HG03442 (cell line): ENCODE results near the gene OR13J1.
"Not testable (repeated sequence)": the region's sequence is repeated elsewhere in the genome, so short reads cannot be mapped to it uniquely, and the experiment has no call there.

ENCODE experiments used
- ATAC-seq: cut with Tn5 transposase; IDR thresholded peaks from one replicate; pipeline ENCODE4 v1.9.1; 2021; ENCODE audit warnings: mild to moderate bottlenecking, moderate library complexity; ENCODE audit not compliant: unreplicated experiment

The OR13J1 gene

DNA sequence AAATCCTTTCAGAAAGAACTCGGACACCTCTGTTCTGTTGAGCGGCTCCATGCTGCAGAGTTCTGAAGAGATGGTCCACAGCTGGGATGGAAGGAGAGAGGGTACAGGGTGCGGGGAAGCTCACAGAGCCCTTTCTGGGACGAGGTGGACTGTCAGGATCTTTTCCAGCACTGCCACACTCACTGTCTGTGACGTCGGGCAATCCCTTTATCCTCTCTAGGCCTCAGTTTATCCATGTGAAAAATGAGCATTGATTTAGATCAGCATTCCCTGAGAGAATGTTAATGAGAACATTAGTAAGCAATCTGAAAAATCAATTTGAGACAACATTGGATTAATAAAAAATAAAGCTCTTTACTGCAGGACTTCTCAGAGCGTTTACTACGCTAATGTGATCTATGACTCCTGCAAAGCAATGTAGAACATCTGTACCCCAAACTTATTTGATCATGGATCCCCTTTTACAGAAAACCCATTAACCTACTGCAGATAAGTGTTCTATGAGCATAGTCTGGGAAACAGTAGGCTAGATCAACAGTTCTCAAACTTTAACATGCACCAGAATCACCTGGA, at the start of gene OR13J1:
TSS of gene OR13J1 (minus strand) at position 51 of the 573 bp plus-strand sequence. CDS start at position 51, 0 bp downstream.
- no peak for ATAC-seq

DNA sequence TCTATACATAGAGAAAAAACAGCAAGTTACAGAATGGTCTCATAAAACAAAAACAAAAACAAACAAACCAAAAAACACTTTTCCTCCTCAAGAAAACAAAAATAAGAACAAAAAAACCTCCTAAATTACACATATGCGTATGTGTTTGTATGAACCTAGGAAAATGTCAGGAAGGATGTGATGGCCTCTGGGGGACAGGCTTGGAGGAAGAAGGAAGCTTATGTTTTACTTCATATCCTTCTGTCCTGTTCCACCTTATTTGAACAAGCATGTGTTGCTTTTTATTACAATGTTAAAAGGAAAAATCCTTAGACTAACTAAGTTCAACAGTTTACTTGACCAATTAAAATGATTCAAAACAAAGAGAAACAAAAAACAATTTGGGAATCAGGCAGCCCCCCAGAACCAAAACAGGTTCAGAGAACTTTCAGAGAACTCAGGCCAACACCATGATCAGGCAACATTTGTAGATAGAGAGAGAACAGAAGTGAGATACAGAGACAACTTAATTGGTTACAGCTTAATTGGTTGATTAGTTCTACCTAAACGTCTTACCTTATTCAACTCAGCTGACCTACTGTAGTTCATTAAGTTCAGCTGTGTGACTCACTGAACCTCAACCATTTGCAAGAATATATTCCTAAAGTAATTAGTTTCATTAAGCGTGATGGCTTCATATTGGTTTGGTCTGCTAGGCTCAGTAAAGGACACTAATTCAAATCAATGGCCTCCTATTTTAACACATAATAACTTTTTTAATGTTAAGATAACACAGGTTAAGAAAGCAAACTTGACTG, 49.2 kb upstream of the OR13J1 start:
- ATAC-seq = no peak

- ATAC-seq = no peak
Measured at GRCh38 chr9:35918780-35919179, 48.6 kb upstream of the OR13J1 start.

- ATAC-seq = no peak
Measured at GRCh38 chr9:35917261-35917660, 47.1 kb upstream of the OR13J1 start.

- no peak for ATAC-seq
Measured at GRCh38 chr9:35915681-35916294, 45.6 kb upstream of the OR13J1 start.

DNA sequence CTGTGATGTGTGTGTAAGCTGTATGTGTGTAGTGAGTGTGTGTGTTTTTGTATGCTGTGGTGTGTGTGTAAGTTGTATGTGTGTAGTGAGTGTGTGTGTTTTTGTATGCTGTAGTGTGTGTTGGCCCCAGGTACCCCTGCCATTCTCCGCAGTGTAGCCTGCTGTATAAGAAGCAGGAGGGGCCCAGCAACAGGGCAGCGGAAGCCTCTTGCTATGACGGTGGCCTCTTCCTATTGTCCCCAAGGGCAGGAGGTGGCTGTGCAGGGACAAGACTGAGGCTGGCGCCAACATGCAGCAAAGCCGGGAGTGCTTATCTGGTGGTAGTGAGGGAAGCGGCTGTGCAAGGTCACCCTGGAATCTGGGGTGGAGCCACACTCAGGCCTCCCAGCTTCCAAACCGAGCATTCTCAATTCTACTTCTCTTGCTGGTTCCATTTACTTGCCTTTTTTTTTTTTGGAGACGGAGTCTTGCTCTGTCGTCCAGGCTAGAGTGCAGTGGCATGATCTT, 44.2 kb upstream of the OR13J1 start:
- no peak for ATAC-seq

- not testable (repeated sequence) for ATAC-seq
Measured at GRCh38 chr9:35913429-35913828, 43.2 kb upstream of the OR13J1 start.

DNA sequence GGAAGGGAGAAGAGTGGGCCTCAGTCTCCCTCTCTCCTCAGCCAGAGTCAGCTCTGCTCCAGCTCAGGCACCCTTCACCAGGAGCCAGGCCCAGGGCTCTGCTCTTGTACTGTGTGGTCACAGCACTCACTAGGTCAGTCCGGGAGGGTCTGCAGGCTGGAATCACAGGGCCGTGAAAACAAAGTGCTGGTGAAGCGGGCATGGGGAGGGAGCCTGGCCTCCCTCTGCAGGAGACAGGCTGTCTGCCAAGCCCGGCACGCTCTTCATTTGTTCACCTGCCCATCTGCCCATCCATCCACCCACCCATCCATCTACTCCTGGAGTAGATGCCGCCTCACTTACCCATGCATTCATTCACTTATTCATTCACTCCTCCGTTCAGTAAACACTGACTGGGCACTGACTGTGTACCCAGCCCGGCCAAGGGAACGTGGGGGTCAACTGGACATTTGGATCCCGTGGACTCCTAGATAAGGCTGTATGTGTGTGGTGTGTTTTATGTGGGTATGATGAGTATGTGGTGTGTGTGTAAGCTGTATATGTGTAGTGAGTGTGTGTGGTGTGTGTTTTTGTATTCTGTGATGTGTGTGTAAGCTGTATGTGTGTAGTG, 42.7 kb upstream of the OR13J1 start:
- no peak for ATAC-seq

DNA sequence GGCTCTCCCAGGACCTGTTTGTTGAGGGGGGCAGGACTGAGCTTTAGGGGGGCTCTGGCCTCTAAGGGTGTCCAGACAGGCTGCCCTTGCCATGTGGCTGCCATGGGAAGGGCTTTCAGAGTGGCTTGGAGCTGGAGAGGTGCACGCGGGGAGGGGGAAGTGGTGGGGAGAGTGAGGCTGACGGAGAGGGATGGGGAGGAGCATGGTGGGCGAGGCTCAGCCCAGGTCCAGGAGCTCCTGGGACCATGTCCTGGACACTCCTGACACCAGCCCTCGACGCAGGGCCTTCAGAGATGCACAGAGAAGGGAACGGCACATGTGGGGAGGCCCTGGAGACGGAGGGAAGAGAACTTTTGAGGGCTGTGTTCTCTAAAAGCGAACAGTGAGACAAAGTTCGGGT, 41.5 kb upstream of the OR13J1 start:
- no peak for ATAC-seq

GRCh38 chr9:35910613-35911359, 40.6 kb upstream of the OR13J1 start:
- ATAC-seq = no peak

DNA sequence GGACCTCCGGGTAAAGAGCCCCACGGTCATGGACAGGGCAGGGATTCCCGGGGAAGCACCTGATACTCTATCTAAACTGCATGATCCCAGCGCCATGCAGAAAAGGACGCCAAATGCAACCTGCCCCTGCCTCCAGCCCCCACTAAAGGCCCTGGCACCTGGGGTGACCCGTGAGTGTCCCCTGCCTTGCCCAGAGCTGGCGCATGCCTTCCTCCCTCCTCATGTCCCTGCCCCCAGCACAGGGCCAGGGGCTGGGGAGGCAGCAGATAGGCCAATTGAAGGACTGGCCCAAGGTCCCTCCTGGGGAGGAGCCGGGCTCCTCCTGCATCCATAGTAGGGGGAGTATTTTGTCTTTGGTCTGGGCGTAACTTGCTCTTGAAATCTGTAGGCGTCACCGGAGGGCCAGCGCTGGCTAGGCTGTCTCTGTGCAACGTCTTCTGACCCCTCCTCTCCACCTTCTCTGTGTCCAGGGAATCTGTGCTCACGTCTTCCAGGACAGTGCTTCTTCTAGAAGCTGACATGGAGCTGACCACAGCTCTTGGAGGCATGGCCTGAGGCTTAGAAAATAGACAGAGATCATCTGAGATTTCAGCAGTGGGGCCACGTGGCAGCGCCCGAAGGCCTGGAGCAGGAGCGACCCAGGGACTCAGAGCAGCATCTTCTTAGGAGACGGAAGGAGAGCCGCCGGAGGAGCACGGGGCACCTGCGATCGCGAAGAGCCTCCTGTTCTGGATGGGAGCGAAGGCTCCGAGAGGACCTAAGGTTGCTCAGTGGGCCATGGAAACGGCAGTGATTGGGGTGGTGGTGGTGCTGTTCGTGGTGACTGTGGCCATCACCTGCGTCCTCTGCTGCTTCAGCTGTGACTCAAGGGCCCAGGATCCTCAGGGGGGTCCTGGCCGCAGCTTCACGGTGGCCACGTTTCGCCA, 39.7 kb upstream of the OR13J1 start:
- no peak for ATAC-seq

DNA sequence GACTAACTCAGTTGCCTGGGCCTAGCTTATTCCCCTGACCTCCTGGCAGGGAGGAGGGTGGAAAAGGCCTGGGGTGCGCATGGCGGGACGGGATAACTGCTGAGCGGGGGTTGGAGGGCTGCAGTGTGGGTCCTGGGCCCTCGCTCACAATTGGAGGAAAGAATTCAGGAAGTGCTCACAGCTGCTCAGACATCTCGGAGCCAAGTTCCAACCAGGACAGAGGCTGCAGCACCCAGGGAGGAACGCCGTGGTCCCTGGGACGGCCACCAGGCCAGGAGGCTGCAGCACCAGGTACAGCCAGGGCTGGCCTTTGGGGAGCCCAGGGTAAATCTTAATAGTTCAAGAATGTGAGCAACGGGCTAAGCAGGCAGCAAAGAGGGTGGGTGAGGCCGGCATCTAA, 39.1 kb upstream of the OR13J1 start, which contains the start of gene SPAAR:
TSS of gene SPAAR (plus strand) at position 217 of the 400 bp plus-strand sequence. CDS start 974 bp downstream, outside the sequence.
- ATAC-seq = no peak

- ATAC-seq = no peak
Measured at GRCh38 chr9:35908504-35909125, 38.4 kb upstream of the OR13J1 start.

DNA sequence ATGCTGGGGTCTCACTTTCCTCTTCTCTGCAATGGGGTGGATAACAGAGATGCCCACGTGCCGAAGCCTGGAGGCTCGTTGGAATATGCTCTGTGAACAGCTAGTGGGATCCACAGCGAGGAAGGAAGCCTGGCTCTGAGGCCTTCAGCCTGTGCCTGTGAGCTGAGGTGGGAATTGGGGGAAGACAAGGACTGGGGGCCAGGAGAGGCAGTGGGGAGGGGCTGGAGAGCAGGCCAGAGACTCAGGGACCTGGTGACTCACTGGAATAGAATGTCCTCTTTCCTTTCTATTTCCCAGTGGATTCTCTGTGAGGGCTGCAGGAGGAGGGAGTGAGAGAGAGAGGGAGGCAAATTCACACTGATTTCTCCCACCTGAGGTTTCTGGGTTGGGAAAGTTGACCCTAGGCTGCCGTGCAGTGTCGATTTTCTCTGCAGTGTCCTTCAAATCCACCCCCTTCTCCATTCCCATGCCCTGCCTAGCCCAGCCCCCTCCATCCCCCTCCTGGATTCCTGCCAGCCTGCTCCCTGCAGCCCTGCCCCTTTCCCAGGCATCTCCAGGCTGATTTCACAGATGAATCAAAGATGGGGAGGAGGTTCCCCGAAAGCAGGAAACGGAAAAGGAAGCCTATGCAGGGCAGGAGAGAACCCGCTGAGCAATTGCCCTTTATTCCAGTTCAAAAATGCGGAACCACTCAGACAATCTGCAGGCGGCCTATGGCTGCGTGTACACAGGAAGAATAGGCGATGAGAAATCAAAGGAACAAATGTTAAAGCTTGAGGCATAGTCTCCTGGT, 37.7 kb upstream of the OR13J1 start:
- no peak for ATAC-seq

- no peak for ATAC-seq
Measured at GRCh38 chr9:35906923-35907699, 36.9 kb upstream of the OR13J1 start.

DNA sequence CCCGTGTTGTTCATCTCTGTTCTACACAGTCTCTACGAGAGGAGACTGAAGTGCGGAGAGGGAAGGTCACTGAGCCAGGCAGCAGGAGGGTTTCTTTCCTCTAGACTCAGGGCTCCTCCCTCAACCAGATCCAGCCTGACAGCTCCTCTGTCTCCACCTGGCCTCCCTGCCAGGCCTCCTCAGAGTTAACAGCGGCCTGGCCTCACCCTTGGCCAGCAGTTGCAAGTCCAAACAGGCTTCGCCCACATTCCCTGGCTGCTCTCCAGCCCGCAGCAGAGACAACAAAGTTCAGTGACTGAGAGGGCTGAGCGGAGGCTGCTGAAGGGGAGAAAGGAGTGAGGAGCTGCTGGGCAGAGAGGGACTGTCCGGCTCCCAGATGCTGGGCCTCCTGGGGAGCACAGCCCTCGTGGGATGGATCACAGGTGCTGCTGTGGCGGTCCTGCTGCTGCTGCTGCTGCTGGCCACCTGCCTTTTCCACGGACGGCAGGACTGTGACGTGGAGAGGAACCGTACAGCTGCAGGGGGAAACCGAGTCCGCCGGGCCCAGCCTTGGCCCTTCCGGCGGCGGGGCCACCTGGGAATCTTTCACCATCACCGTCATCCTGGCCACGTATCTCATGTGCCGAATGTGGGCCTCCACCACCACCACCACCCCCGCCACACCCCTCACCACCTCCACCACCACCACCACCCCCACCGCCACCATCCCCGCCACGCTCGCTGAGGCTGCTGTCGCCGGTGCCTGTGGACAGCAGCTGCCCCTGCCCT, 35.9 kb upstream of the OR13J1 start, which contains the start of gene HRCT1:
TSS of gene HRCT1 (plus strand) at position 291 of the 768 bp plus-strand sequence. CDS start at position 377, 86 bp downstream.
- no peak for ATAC-seq
